Activated gamma-delta T cell treated with Interleukin-2 at 50 U/mL for 16 hours (primary cell): Measurements from ENCODE around the gene CDH1.
"Not testable (repeated sequence)": the region's sequence is repeated elsewhere in the genome, so short reads cannot be mapped to it uniquely, and the experiment has no call there.

Experiments
- DNase-seq: peaks from one replicate; pipeline ENCODE4 v3.0.0-alpha.2; 2020

Gene CDH1

GRCh38 chr16:68737046-68737729 lies at the start of gene CDH1:
TSS of gene CDH1 (plus strand) at chr16:68737292. CDS start at chr16:68737416, 124 bp downstream.
- DNase-seq, result peak; percentile 22

GRCh38 chr16:68689921-68690320 lies 47.2 kb upstream of the CDH1 start:
- DNase-seq, result no peak

GRCh38 chr16:68695575-68695974 lies 41.5 kb upstream of the CDH1 start:
- no peak for DNase-seq

GRCh38 chr16:68696514-68696913 lies 40.6 kb upstream of the CDH1 start:
- no peak for DNase-seq

DNA sequence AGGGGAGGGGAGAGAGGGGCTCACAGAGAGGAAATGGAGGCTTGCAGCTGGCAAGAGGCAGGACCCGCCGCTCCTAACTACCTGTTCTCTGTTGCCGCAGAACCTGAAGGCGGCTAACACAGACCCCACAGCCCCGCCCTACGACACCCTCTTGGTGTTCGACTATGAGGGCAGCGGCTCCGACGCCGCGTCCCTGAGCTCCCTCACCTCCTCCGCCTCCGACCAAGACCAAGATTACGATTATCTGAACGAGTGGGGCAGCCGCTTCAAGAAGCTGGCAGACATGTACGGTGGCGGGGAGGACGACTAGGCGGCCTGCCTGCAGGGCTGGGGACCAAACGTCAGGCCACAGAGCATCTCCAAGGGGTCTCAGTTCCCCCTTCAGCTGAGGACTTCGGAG lies 39.0 kb upstream of the CDH1 start:
- no peak for DNase-seq

- no peak for DNase-seq
These were observed 37.0 kb upstream of the CDH1 start for GRCh38 chr16:68700120-68700519.

DNA sequence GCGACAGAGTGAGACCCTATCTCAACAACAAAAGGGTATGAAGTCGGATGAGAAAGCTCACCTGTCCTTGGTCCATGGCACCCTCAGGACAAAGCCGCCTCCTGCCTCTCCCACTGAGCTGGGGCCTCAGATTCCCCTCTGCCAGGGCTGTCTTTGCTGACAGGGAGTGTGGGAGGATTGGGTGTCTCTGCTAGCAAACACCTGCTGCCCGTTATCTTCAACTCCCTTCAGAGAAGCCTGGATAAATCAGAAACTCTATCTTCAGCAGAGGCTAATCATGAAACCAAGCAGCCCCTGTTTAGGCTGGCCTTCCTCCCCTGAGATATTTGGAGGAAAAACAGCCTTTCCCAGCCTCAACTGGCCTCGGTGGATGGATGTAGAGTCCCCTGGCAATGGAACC lies 36.3 kb upstream of the CDH1 start:
- no peak for DNase-seq

GRCh38 chr16:68704232-68704867 lies 32.7 kb upstream of the CDH1 start:
- peak; percentile 45 for DNase-seq

DNA sequence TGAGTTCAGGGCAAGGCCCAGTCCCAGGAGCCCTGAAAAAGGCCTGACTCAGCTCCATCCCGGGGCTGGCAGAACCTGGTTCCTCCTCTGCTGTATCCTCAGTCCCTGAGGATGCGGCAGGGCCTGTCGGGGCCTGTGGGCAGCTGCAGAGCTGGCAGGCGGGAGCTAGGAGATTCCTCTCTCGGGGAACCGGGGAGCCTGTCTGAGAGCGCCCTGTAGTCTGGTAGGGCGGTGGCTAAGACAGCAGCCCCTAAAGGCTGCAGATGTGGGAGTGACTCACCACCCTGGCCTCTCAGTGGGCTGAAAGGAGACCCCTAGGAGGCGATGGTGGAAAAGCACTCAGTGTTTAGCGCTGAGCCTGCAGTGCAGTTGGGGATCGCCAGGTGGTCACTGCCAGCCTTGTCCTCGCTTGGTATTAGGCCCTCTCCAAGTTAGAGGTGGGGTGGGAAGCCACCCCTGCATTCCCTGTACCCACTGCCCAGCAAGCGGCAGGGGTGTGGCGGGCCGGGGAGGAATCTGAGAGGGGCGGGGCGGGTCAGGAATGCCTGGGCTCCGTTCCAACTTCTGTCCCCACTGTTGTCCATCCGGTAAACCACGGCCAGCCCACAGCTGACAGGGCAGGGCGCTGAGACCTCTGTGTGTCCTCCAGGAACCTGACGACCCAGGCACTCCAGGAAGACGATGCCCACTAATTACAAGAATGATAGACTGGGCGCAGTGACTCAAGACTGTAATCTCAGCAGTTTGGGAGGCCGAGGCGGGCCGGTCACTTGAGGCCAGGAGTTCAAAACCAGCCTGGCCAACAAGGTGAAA lies 29.5 kb upstream of the CDH1 start:
- DNase-seq, result no peak

DNA sequence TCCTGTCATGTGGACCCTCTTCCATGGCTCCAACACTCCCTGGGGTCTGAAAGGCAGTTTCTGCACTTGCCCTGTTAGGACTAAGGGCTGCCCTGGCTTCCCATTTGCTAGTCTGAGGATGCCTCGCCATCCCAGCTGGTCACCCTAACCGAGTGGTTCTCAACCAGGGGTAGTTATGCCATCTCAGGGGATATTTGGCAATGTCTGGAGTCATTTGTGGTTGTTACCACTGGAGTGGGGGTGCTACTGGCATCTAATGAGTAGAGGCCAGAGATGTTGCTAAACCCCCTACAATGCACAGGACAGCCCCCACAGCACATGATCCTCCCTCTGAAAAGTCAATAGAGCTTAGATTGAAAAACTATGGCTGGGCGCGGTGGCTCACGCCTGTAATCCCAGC lies 26.9 kb upstream of the CDH1 start:
- no peak for DNase-seq

GRCh38 chr16:68711421-68712139 lies 25.5 kb upstream of the CDH1 start:
- no peak for DNase-seq

DNA sequence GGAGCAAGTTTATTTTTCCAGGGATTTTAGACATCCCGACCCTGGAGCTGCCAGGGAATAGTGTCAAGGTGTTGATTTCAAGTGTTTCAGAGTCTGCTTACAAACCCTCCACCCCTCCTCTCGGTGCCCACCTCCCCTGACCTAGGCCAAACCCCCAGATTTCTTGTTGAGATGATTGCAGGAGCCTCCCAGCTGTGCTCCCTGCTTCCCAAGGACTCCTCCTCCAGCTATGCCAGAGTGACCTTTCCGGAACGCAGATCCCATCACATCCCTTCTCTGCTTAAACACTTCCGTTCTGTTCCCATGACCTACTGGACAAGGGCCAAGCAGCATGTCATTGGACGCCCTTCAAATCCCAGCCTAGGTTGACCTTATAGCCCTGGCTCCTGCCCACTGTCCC lies 23.7 kb upstream of the CDH1 start:
- DNase-seq, result no peak

GRCh38 chr16:68715471-68715870 lies 21.6 kb upstream of the CDH1 start:
- no peak for DNase-seq

DNA sequence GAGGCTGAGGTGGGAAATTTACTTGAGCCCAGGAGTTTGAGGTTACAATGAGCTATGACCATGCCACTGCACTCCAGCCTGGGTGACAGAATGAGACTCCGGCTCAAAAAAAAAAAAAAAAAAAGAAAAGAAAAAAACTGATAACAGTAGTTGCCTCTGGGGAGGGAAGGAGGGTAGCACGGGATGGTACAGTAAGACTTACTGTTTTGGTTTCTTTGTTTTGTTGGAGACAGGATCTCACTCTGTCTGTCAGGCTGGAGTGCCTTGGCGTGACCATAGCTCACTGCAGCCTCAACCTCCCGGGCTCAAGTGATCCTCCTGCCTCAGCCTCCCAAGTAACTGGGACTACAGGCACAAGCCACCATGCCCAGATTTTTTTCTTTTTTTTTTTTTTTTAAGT lies 20.6 kb upstream of the CDH1 start:
- not testable (repeated sequence) for DNase-seq

- DNase-seq, result no peak
These were observed 19.4 kb upstream of the CDH1 start for GRCh38 chr16:68717684-68718083.

DNA sequence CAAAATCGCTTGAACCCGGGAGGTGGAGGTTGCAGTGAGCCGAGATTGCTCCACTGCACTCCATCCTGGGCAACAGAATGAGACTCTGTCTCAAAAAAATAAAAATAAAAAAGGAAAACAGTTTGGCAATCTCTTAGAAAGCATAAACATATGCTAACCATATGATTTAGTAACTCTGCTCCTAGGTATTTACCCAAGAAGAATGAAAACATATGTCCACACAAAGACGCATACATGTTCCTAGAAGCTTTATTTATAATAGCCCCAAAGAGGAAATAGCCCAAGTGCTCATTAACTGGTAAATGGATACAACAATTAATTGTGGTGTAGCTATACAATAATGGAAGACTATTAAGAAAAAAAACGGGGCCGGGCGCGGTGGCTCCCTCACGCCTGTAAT lies 18.5 kb upstream of the CDH1 start:
- DNase-seq, result no peak

DNA sequence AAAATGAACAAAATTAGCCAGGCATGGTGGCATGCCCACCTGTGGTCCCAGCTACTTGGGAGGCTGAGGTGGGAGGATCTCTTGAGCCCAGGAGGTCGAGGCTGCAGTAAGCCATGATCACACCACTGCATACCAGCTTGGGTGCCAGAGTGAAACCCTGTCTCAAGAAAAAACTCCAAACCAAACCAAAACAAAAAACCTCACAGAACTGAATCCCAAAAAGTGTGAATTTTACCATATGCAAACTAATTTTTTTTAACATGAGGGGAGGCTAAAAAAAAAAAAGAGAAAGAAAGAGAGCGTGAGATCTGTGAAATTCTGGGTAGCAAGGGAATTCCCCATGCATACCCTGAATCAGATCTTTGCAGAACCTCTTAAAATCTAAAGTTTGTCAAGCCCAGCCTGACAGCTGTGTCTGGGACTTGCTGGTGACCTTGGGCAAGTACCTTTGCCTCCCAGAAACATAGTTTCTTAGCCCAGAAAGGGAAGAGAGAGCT lies 17.1 kb upstream of the CDH1 start:
- no peak for DNase-seq

GRCh38 chr16:68722119-68723024 lies 14.7 kb upstream of the CDH1 start:
- no peak for DNase-seq

DNA sequence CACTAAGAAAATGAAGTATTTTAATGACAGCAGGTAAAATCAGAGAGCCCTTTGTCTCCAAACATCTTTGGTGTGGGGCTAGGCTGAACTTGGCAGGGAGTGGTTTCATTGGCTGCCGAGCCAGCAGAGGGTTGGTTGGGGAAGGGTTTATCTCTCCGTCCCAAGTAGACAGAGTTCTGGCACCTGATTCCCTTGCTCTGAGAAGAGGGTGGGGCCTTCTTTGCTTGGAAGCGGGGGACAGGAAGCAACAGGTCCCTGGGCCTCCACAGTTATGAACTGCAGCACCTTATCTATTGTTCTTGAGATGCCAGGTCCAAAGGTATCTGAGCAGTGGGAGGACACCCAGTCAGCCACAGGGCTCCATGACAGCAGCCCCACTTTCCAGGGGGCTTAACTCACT lies 12.3 kb upstream of the CDH1 start:
- no peak for DNase-seq

DNA sequence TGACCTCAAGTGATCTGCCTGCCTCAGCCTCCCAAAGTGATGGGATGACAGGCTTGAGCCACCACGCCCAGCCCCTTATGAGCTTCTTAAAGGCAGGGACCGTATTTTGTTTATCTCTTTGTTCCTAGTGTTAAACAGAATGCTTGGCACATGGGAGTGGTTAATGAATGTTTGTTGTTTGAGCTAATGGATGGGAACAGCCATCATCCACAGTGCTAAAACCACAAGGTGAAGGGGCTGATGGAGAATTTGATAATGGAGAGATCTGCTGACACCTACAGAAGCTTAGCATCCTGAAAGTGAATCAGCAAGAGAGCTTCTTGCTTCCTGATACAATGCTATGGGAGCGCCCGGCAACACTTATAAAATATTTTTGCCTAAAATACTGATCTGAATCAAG lies 8.6 kb upstream of the CDH1 start:
- no peak for DNase-seq

- DNase-seq, result no peak
These were observed 5.5 kb upstream of the CDH1 start for GRCh38 chr16:68731637-68732036.

- no peak for DNase-seq
These were observed 4.9 kb upstream of the CDH1 start for GRCh38 chr16:68732042-68732680.
